ENCODE data around the gene CD1E. TPM values are rescaled to one million over a fixed set of nuclear protein-coding genes. Genes with fewer than 3 reads are reported as not detected.

Gene CD1E
- total and polyA plus RNA-seq, 2 of the 8 experiments (the other 6 are each of a cell fraction or from before 2014, with no cell fraction given) = not detected

DNA sequence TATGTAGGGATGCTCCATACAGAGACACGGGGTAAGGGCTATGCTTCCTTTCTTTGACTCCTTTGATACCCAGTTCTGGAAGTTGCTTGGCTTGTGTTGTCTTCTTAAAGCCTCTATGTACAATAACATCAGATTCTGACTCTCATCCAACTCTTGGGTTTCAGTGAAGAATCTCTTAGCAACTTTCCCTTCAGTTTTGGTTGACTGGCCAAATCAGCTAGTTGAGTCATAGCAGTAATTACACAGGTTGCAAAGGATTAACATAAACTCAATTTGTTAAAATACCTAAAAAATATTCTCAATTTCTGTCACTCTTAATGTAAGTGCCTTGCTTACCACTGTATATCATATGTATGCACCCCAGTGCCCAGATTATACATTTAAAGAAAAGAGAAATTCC lies 9.2 kb downstream of the CD1E start:
- no peak overlapping the region for H4K5ac ChIP-seq (ENCODE audit: insufficient read length, low read depth, low read length)
- H3K4me3 ChIP-seq (ENCODE audit: extremely low read depth in 1 of 4, insufficient read depth in 2 of 4, low read depth in 3 of 4, low read length in 4 of 4) = no peak overlapping the region
- H3K56ac ChIP-seq (replicated peaks; ENCODE audit: insufficient read length, low read depth, low read length) = no peak overlapping the region
- no peak overlapping the region for H3K23ac ChIP-seq (ENCODE audit: insufficient read length)
- no peak overlapping the region for H2BK120ac ChIP-seq (replicated peaks; ENCODE audit: low read depth, low read length)
- no peak overlapping the region for H2AK5ac ChIP-seq (ENCODE audit: low read depth, low read length)
- H3K4me2 ChIP-seq (ENCODE audit: insufficient read depth in 1 of 2, low read depth in 2 of 2, low read length in 2 of 2) = no peak overlapping the region
- no peak overlapping the region for H4K91ac ChIP-seq (replicated peaks; ENCODE audit: insufficient read length, low read length)
- no peak overlapping the region for H2BK5ac ChIP-seq (ENCODE audit: low read depth, low read length)
- H2AFZ ChIP-seq (ENCODE audit: low read length) = no peak overlapping the region
- no peak overlapping the region for H3K18ac ChIP-seq (ENCODE audit: extremely low read depth, low read length)
- no peaks in the 10 kb centered on the region for H3K9me3 ChIP-seq (ENCODE audit: insufficient read depth in 2 of 2, low read depth in 1 of 2, low read length in 1 of 2)
- no peaks in the 10 kb centered on the region for H3K36me3 ChIP-seq (ENCODE audit: control insufficient read depth in 2 of 4, insufficient read depth in 4 of 4, low read length in 3 of 4)
- H2BK20ac ChIP-seq (ENCODE audit: low read length) = no peak overlapping the region
- no peak overlapping the region for H2BK12ac ChIP-seq (ENCODE audit: low read depth, low read length)
- POLR2A ChIA-PET (ENCODE audit: partially characterized antibody) = no interaction called here
- 100% methylated on average over 1 of the region's 1 CpG; no CpG with 5 or more reads in 1 of the 2 experiments for WGBS, 2 experiments (ENCODE audit: extremely low coverage in 1 of 2, insufficient coverage in 1 of 2, insufficient read length in 1 of 2, insufficient replicate concordance in 2 of 2, low coverage in 1 of 2, low lambda C conversion rate in 2 of 2, missing lambda C conversion rate in 1 of 2)
- H3K23me2 ChIP-seq (ENCODE audit: low read depth, low read length) = no peaks in the 10 kb centered on the region
- H3K79me2 ChIP-seq (ENCODE audit: control insufficient read depth in 1 of 2, insufficient read depth in 2 of 2, low read length in 2 of 2) = no peaks in the 10 kb centered on the region
- no peak overlapping the region for H3K4ac ChIP-seq (replicated peaks; ENCODE audit: insufficient read length, low read depth, low read length)
- no peak overlapping the region for H3K9ac ChIP-seq (replicated peaks in 1 of 4; ENCODE audit: extremely low read depth in 1 of 4, low read depth in 3 of 4, low read length in 3 of 4)
- DNase-seq (ENCODE audit: low read depth in 1 of 2, low spot score in 2 of 2) (no peak), FAIRE-seq (no peak)
- CTCF ChIA-PET (ENCODE audit: partially characterized antibody) = no interaction called here
- no peaks in the 10 kb centered on the region for H3K4me1 ChIP-seq (replicated peaks in 1 of 4; ENCODE audit: control insufficient read depth in 3 of 4, insufficient read depth in 4 of 4, low read length in 3 of 4)
- H3K27ac ChIP-seq (ENCODE audit: low read depth, low read length) = no peak overlapping the region
- H3K79me1 ChIP-seq (ENCODE audit: low read depth, low read length) = no peaks in the 10 kb centered on the region
- no peaks in the 10 kb centered on the region for H4K20me1 ChIP-seq (replicated peaks in 1 of 2; ENCODE audit: control insufficient read depth in 1 of 2, insufficient read depth in 2 of 2, low read length in 2 of 2)
- H3K27me3 ChIP-seq (replicated peaks in 1 of 4; ENCODE audit: control insufficient read depth in 3 of 4, extremely low read depth in 1 of 4, insufficient read depth in 3 of 4, low read length in 3 of 4) = no peaks in the 10 kb centered on the region
- H2BK15ac ChIP-seq (ENCODE audit: low read length) = no peak overlapping the region
- H4K8ac ChIP-seq (ENCODE audit: extremely low read depth, insufficient read depth, low read length) = no peak overlapping the region
- H3K14ac ChIP-seq (ENCODE audit: insufficient read length) = no peak overlapping the region
- TF ChIP-seq, protein P1, sequence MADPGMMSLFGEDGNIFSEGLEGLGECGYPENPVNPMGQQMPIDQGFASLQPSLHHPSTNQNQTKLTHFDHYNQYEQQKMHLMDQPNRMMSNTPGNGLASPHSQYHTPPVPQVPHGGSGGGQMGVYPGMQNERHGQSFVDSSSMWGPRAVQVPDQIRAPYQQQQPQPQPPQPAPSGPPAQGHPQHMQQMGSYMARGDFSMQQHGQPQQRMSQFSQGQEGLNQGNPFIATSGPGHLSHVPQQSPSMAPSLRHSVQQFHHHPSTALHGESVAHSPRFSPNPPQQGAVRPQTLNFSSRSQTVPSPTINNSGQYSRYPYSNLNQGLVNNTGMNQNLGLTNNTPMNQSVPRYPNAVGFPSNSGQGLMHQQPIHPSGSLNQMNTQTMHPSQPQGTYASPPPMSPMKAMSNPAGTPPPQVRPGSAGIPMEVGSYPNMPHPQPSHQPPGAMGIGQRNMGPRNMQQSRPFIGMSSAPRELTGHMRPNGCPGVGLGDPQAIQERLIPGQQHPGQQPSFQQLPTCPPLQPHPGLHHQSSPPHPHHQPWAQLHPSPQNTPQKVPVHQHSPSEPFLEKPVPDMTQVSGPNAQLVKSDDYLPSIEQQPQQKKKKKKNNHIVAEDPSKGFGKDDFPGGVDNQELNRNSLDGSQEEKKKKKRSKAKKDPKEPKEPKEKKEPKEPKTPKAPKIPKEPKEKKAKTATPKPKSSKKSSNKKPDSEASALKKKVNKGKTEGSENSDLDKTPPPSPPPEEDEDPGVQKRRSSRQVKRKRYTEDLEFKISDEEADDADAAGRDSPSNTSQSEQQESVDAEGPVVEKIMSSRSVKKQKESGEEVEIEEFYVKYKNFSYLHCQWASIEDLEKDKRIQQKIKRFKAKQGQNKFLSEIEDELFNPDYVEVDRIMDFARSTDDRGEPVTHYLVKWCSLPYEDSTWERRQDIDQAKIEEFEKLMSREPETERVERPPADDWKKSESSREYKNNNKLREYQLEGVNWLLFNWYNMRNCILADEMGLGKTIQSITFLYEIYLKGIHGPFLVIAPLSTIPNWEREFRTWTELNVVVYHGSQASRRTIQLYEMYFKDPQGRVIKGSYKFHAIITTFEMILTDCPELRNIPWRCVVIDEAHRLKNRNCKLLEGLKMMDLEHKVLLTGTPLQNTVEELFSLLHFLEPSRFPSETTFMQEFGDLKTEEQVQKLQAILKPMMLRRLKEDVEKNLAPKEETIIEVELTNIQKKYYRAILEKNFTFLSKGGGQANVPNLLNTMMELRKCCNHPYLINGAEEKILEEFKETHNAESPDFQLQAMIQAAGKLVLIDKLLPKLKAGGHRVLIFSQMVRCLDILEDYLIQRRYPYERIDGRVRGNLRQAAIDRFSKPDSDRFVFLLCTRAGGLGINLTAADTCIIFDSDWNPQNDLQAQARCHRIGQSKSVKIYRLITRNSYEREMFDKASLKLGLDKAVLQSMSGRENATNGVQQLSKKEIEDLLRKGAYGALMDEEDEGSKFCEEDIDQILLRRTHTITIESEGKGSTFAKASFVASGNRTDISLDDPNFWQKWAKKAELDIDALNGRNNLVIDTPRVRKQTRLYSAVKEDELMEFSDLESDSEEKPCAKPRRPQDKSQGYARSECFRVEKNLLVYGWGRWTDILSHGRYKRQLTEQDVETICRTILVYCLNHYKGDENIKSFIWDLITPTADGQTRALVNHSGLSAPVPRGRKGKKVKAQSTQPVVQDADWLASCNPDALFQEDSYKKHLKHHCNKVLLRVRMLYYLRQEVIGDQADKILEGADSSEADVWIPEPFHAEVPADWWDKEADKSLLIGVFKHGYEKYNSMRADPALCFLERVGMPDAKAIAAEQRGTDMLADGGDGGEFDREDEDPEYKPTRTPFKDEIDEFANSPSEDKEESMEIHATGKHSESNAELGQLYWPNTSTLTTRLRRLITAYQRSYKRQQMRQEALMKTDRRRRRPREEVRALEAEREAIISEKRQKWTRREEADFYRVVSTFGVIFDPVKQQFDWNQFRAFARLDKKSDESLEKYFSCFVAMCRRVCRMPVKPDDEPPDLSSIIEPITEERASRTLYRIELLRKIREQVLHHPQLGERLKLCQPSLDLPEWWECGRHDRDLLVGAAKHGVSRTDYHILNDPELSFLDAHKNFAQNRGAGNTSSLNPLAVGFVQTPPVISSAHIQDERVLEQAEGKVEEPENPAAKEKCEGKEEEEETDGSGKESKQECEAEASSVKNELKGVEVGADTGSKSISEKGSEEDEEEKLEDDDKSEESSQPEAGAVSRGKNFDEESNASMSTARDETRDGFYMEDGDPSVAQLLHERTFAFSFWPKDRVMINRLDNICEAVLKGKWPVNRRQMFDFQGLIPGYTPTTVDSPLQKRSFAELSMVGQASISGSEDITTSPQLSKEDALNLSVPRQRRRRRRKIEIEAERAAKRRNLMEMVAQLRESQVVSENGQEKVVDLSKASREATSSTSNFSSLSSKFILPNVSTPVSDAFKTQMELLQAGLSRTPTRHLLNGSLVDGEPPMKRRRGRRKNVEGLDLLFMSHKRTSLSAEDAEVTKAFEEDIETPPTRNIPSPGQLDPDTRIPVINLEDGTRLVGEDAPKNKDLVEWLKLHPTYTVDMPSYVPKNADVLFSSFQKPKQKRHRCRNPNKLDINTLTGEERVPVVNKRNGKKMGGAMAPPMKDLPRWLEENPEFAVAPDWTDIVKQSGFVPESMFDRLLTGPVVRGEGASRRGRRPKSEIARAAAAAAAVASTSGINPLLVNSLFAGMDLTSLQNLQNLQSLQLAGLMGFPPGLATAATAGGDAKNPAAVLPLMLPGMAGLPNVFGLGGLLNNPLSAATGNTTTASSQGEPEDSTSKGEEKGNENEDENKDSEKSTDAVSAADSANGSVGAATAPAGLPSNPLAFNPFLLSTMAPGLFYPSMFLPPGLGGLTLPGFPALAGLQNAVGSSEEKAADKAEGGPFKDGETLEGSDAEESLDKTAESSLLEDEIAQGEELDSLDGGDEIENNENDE (IDR thresholded peaks at IDR 0.05; ENCODE audit: insufficient replicate concordance, low read length) = no peak

All from H1 (cell line).